ENCODE data around the gene ATP6V1C2.

The ATP6V1C2 gene

GRCh38 chr2:10759151-10759714, 37.8 kb downstream of the ATP6V1C2 start:
- DNase-seq: no peak
- H3K4me1 ChIP-seq (ENCODE audit: control insufficient read depth, insufficient read depth, low read depth, low read length): peaks cover 5% of the 10 kb centered on the region
- H3K27ac ChIP-seq (ENCODE audit: low read length, poor library complexity, severe bottlenecking): no peak overlapping the region
- H3K14ac ChIP-seq (ENCODE audit: low read length in 2 of 2): peak overlapping the region in 1 of 2 experiments; percentile 51
- no peak overlapping the region for H2BK5ac ChIP-seq (ENCODE audit: low read depth, low read length, poor library complexity, severe bottlenecking)
- no peaks in the 10 kb centered on the region for H3K36me3 ChIP-seq (ENCODE audit: control insufficient read depth in 1 of 2, insufficient read depth in 2 of 2, low read depth in 1 of 2, low read length in 2 of 2)
- H2BK15ac ChIP-seq (ENCODE audit: low read depth, poor library complexity, severe bottlenecking): no peak overlapping the region
- H2AK5ac ChIP-seq (ENCODE audit: low read length, severe bottlenecking): no peak overlapping the region
- no peak overlapping the region for H4K8ac ChIP-seq (ENCODE audit: low read length)
- H3K4ac ChIP-seq (ENCODE audit: low read depth in 1 of 2, low read length in 2 of 2): no peak overlapping the region
- H2BK12ac ChIP-seq (ENCODE audit: low read length in 2 of 2): no peak overlapping the region
- H3K27me3 ChIP-seq (ENCODE audit: control insufficient read depth in 1 of 2, insufficient read depth in 1 of 2, low read length in 2 of 2): peaks cover 9 to 33% of the 10 kb centered on the region in 2 experiments
- no peak overlapping the region for H2BK120ac ChIP-seq (ENCODE audit: low read depth, low read length)
- no peak overlapping the region for H3K4me2 ChIP-seq (ENCODE audit: low read length, poor library complexity, severe bottlenecking)
- H3K9ac ChIP-seq (ENCODE audit: low read length): no peak overlapping the region
- H3K23ac ChIP-seq (ENCODE audit: low read length in 2 of 2): no peak overlapping the region
- H3K79me1 ChIP-seq (replicated peaks; ENCODE audit: low read length, poor library complexity, severe bottlenecking): no peaks in the 10 kb centered on the region
- no peak overlapping the region for H4K91ac ChIP-seq (ENCODE audit: low read length)
- no peak overlapping the region for H3K4me3 ChIP-seq (ENCODE audit: insufficient read depth in 1 of 2, low read depth in 1 of 2, low read length in 2 of 2)
- H3K9me3 ChIP-seq (ENCODE audit: control insufficient read depth, low read length): no peaks in the 10 kb centered on the region
- H3K18ac ChIP-seq (ENCODE audit: low read depth in 1 of 2, low read length in 2 of 2): no peak overlapping the region
- WGBS: 95% methylated on average over 11 of the region's 11 CpGs
- H2AFZ ChIP-seq (ENCODE audit: low read depth, low read length): no peak overlapping the region

DNA sequence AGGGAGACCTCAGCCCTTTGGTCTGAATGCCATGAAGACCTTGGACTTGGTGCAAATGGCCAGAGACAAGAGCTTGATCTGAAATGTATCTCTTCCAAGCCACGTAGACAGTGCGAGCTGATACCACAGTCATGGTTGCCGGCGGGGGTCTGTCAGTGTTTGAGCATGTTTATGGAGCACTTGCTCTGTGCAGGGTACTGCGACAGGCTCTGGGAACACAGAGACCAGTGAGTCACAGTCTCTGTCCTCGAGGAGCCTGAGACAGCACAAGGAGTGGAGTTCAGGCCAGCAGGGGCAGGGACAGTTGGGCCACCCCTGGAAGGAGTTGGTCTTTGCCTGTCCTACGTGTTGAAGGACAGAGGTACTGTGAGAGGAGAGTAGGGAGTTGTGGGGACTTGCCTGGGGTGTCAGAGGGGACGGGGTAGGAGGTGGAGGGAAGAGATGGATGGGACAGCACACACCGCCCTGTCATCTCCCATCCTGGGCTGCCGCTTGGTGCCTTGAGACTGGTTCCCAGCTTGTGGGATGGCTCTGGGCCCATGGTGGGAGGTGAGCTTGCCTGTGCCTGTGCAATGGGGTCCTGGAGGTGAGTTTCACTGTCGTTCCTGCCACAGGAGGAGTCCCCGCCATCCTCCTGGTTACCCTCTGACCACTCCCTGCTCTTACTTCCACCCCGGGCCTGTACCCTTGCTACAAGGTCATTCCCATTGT, 39.5 kb downstream of the ATP6V1C2 start:
- Histone ChIP-seq H2BK12ac (ENCODE audit: low read length in 2 of 2) (no peak overlapping the region), H4K91ac (ENCODE audit: low read length) (no peak overlapping the region), H3K4me3 (ENCODE audit: insufficient read depth in 1 of 2, low read depth in 1 of 2, low read length in 2 of 2) (no peak overlapping the region), H3K79me1 (replicated peaks; ENCODE audit: low read length, poor library complexity, severe bottlenecking) (no peaks in the 10 kb centered on the region), H2BK120ac (ENCODE audit: low read depth, low read length) (no peak overlapping the region), H2BK5ac (ENCODE audit: low read depth, low read length, poor library complexity, severe bottlenecking) (no peak overlapping the region), H3K4me1 (ENCODE audit: control insufficient read depth, insufficient read depth, low read depth, low read length) (no peaks in the 10 kb centered on the region), H3K4ac (ENCODE audit: low read depth in 1 of 2, low read length in 2 of 2) (no peak overlapping the region), H3K9ac (ENCODE audit: low read length) (no peak overlapping the region), H2AK5ac (ENCODE audit: low read length, severe bottlenecking) (no peak overlapping the region), H3K27me3 (ENCODE audit: control insufficient read depth in 1 of 2, insufficient read depth in 1 of 2, low read length in 2 of 2) (peaks cover 13 to 42% of the 10 kb centered on the region in 2 experiments), H4K8ac (ENCODE audit: low read length) (no peak overlapping the region), H2BK15ac (ENCODE audit: low read depth, poor library complexity, severe bottlenecking) (no peak overlapping the region), H3K27ac (ENCODE audit: low read length, poor library complexity, severe bottlenecking) (no peak overlapping the region), H3K23ac (ENCODE audit: low read length in 2 of 2) (no peak overlapping the region), H3K36me3 (ENCODE audit: control insufficient read depth in 1 of 2, insufficient read depth in 2 of 2, low read depth in 1 of 2, low read length in 2 of 2) (no peaks in the 10 kb centered on the region), H3K14ac (ENCODE audit: low read length in 2 of 2) (no peak overlapping the region), H2AFZ (ENCODE audit: low read depth, low read length) (no peak overlapping the region), H3K4me2 (ENCODE audit: low read length, poor library complexity, severe bottlenecking) (no peak overlapping the region), H3K18ac (ENCODE audit: low read depth in 1 of 2, low read length in 2 of 2) (no peak overlapping the region), H3K9me3 (ENCODE audit: control insufficient read depth, low read length) (no peaks in the 10 kb centered on the region)
- DNase-seq: no peak
- 70% methylated on average over 11 of the region's 13 CpGs for WGBS

- Histone ChIP-seq H2AK5ac (ENCODE audit: low read length, severe bottlenecking) (no peak overlapping the region), H2AFZ (ENCODE audit: low read depth, low read length) (no peak overlapping the region), H3K14ac (ENCODE audit: low read length in 2 of 2) (no peak overlapping the region), H3K4me1 (ENCODE audit: control insufficient read depth, insufficient read depth, low read depth, low read length) (no peaks in the 10 kb centered on the region), H3K9me3 (ENCODE audit: control insufficient read depth, low read length) (no peaks in the 10 kb centered on the region), H2BK15ac (ENCODE audit: low read depth, poor library complexity, severe bottlenecking) (no peak overlapping the region), H3K9ac (ENCODE audit: low read length) (no peak overlapping the region), H2BK5ac (ENCODE audit: low read depth, low read length, poor library complexity, severe bottlenecking) (no peak overlapping the region), H3K18ac (ENCODE audit: low read depth in 1 of 2, low read length in 2 of 2) (no peak overlapping the region), H3K4me3 (ENCODE audit: insufficient read depth in 1 of 2, low read depth in 1 of 2, low read length in 2 of 2) (no peak overlapping the region), H3K4ac (ENCODE audit: low read depth in 1 of 2, low read length in 2 of 2) (no peak overlapping the region), H4K91ac (ENCODE audit: low read length) (no peak overlapping the region), H3K36me3 (ENCODE audit: control insufficient read depth in 1 of 2, insufficient read depth in 2 of 2, low read depth in 1 of 2, low read length in 2 of 2) (no peaks in the 10 kb centered on the region), H3K79me1 (replicated peaks; ENCODE audit: low read length, poor library complexity, severe bottlenecking) (no peaks in the 10 kb centered on the region), H3K23ac (ENCODE audit: low read length in 2 of 2) (no peak overlapping the region), H3K27ac (ENCODE audit: low read length, poor library complexity, severe bottlenecking) (no peak overlapping the region), H4K8ac (ENCODE audit: low read length) (no peak overlapping the region), H3K27me3 (ENCODE audit: control insufficient read depth in 1 of 2, insufficient read depth in 1 of 2, low read length in 2 of 2) (peaks cover 13 to 42% of the 10 kb centered on the region in 2 experiments), H2BK120ac (ENCODE audit: low read depth, low read length) (no peak overlapping the region), H2BK12ac (ENCODE audit: low read length in 2 of 2) (no peak overlapping the region), H3K4me2 (ENCODE audit: low read length, poor library complexity, severe bottlenecking) (no peak overlapping the region)
- 84% methylated on average over 9 of the region's 9 CpGs for WGBS
- no peak for DNase-seq
These were observed 40.2 kb downstream of the ATP6V1C2 start for GRCh38 chr2:10761591-10761990.

DNA sequence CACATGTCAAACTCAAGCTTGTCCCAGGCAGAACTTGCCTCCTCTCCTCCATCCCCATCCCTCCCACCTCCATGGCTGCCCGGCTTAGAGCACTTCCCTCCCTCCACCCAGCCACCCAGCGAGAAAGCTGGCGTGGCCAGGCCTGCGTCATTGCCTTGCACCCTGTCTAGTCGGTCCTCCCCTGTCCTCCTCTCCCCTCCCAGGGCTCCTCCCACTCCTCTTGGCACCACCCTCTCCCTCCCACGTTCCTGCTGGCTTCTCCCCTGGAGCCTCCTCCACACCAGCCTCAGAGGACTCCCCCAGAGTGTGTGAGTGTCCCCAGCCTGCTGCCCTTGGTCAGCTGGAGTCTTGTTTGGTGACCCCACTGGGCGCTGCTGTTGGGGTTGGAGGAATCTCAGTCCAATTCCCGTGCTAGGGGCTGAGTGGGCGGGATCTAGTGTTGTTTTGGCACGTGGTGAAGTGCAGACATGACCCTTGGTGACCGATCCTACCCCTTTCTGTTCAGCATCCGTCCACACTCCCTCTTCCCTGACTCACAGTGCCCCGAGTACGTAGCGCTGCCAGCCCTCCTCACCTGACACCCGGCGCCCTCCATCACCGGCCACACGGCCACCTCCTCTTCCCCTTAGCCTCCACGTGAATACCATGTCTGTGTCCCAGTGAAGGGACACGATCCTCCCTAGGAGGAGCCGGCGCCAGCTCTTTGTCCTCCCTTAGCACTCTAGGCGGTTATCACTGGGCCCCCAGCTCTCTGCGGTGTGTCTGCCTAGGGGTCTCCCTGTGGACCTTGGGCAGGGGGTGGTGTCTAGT, 41.4 kb downstream of the ATP6V1C2 start:
- H2BK15ac ChIP-seq (ENCODE audit: low read depth, poor library complexity, severe bottlenecking): peak overlapping the region; percentile 26
- 72% methylated on average over 22 of the region's 25 CpGs for WGBS
- no peaks in the 10 kb centered on the region for H3K9me3 ChIP-seq (ENCODE audit: control insufficient read depth, low read length)
- no peak overlapping the region for H2AK5ac ChIP-seq (ENCODE audit: low read length, severe bottlenecking)
- no peak overlapping the region for H2AFZ ChIP-seq (ENCODE audit: low read depth, low read length)
- no peak overlapping the region for H2BK5ac ChIP-seq (ENCODE audit: low read depth, low read length, poor library complexity, severe bottlenecking)
- no peak overlapping the region for H3K4ac ChIP-seq (ENCODE audit: low read depth in 1 of 2, low read length in 2 of 2)
- no peak overlapping the region for H2BK12ac ChIP-seq (ENCODE audit: low read length in 2 of 2)
- H3K36me3 ChIP-seq (ENCODE audit: control insufficient read depth in 1 of 2, insufficient read depth in 2 of 2, low read depth in 1 of 2, low read length in 2 of 2): no peaks in the 10 kb centered on the region
- no peak overlapping the region for H2BK120ac ChIP-seq (ENCODE audit: low read depth, low read length)
- no peak overlapping the region for H4K8ac ChIP-seq (ENCODE audit: low read length)
- no peak overlapping the region for H3K9ac ChIP-seq (ENCODE audit: low read length)
- no peak overlapping the region for H3K18ac ChIP-seq (ENCODE audit: low read depth in 1 of 2, low read length in 2 of 2)
- H3K14ac ChIP-seq (ENCODE audit: low read length in 2 of 2): no peak overlapping the region
- no peak overlapping the region for H3K4me3 ChIP-seq (ENCODE audit: insufficient read depth in 1 of 2, low read depth in 1 of 2, low read length in 2 of 2)
- H3K79me1 ChIP-seq (replicated peaks; ENCODE audit: low read length, poor library complexity, severe bottlenecking): no peaks in the 10 kb centered on the region
- H3K27ac ChIP-seq (ENCODE audit: low read length, poor library complexity, severe bottlenecking): no peak overlapping the region
- H3K27me3 ChIP-seq (ENCODE audit: control insufficient read depth in 1 of 2, insufficient read depth in 1 of 2, low read length in 2 of 2): peaks cover 13 to 42% of the 10 kb centered on the region in 2 experiments
- no peak overlapping the region for H3K4me2 ChIP-seq (ENCODE audit: low read length, poor library complexity, severe bottlenecking)
- H4K91ac ChIP-seq (ENCODE audit: low read length): no peak overlapping the region
- no peak for DNase-seq
- H3K23ac ChIP-seq (ENCODE audit: low read length in 2 of 2): no peak overlapping the region
- no peaks in the 10 kb centered on the region for H3K4me1 ChIP-seq (ENCODE audit: control insufficient read depth, insufficient read depth, low read depth, low read length)
